Heart left ventricle (tissue), 13 donors: ENCODE measurements around the gene NUP50.

Source experiments
- POLR2A ChIP-seq, 2 donors: fragments of 450-650 bp; IDR thresholded peaks; one replicate each; pipeline ENCODE4 v1.6.1; 2017; ENCODE audit warnings: antibody characterized with exemption in 2 of 2, mild to moderate bottlenecking in 2 of 2, moderate library complexity in 2 of 2
- TF ChIP-seq, protein P1 (sequence below), 12 donors: fragments of 200-600 bp; sonication (generic) in 4 of 12; IDR thresholded peaks; one replicate each; pipeline versions ENCODE4 v1.5.0 to v1.8.0; 2018 to 2022; ENCODE audit warnings: antibody characterized with exemption in 12 of 12, mild to moderate bottlenecking in 5 of 12
- donor health status: ischemic (EF 13 %, LVEDD 7.1; RV severe dilation, severe dysfunction).
- donor health status: DM: no; HTN: yes; CAD: no.
- donor health status: DM: no; HTN: no; CAD: no.
- donor health status: ischemic (EF 25% LVEDD 6.9; RV normal size, moderate dysfunction).
- donor health status: ischemic (EF 25% LVEDD 5.7; RV mildly dilated, moderate dysfunction).
- donor health status: ischemic (EF 35%, LVEDD 5.7; RV mildly dilated, moderate dysfunction).
- donor health status: nonischemic (EF 11% LVEDD 7.7; RV severe dilation, severe dysfunction).
- donor health status: DM: yes; HTN: yes; CAD: no.
- donor health status: PGD.
- donor health status: ischemic (EF 29% LVEDD 5.4; RV normal size, mild dysfunction).
- donor health status: nonischemic (EF 23%, LVEDD 6.1; RV moderate dilation, normal function).

DNA sequence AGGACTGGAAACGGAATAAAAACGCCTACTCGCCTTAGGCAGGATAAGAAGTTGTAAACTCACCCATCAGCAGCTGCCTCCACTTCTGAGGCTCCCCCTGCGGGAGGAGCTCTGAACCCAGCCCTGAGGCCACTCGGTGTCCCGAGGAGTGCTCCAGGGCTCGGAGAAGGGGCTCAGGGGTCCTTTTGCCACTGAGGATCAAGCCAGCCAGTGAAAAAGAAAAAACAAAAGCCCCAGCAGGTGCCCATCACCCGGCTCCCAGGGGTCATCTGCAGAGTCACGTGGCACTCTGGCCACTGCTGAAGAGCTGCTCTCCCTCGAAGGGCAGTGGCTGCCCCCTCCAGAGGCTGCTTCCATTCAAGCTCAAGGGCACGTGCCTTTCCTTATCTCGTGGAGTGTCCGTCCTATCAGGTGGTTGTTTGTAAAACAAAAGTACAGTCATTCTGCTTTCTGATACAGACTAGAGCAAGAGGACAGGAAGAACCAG, 29.0 kb downstream of the NUP50 start:
- TF ChIP-seq, protein P1, sequence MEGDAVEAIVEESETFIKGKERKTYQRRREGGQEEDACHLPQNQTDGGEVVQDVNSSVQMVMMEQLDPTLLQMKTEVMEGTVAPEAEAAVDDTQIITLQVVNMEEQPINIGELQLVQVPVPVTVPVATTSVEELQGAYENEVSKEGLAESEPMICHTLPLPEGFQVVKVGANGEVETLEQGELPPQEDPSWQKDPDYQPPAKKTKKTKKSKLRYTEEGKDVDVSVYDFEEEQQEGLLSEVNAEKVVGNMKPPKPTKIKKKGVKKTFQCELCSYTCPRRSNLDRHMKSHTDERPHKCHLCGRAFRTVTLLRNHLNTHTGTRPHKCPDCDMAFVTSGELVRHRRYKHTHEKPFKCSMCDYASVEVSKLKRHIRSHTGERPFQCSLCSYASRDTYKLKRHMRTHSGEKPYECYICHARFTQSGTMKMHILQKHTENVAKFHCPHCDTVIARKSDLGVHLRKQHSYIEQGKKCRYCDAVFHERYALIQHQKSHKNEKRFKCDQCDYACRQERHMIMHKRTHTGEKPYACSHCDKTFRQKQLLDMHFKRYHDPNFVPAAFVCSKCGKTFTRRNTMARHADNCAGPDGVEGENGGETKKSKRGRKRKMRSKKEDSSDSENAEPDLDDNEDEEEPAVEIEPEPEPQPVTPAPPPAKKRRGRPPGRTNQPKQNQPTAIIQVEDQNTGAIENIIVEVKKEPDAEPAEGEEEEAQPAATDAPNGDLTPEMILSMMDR (IDR thresholded peaks at IDR 0.05) = no peak
- TF ChIP-seq POLR2A (IDR thresholded peaks at IDR 0.05) = no peak
